Spleen (tissue), 7 donors: Measurements from ENCODE around the gene SWI5.

ENCODE experiments used
- CTCF ChIP-seq, 11 experiments: fragments of 200-600 bp in 7 of 11; fragments of 450-650 bp in 4 of 11; sonication (generic) in 4 of 11; IDR thresholded peaks in 8 of 11; conservative IDR thresholded peaks in 3 of 11; 1 replicate in 7 of 11; 2 replicates in 4 of 11; pipeline versions ENCODE4 v1.4.0 to v1.8.0; 2016 to 2021; ENCODE audit warnings: antibody characterized with exemption in 11 of 11, inconsistent platforms in 4 of 11, mild to moderate bottlenecking in 1 of 11
- POLR2A ChIP-seq, 3 donors: fragments of 450-650 bp; IDR thresholded peaks; one replicate each; pipeline ENCODE4 v1.5.1; 2017; ENCODE audit warnings: antibody characterized with exemption in 3 of 3, mild to moderate bottlenecking in 1 of 3
- donor health status: DM: no; HTN: no; CAD: no; lungs with moderate emphysema.
- donor health status: DM: no; HTN: no; CAD: no.
- donor health status: DM: no; HTN: no; CAD: no.

- no peak for TF ChIP-seq CTCF (IDR thresholded peaks at IDR 0.05 in 8 of 11, conservative IDR thresholded peaks at IDR 0.05 in 3 of 11)
- TF ChIP-seq POLR2A (IDR thresholded peaks at IDR 0.05), result no peak
Observed at GRCh38 chr9:128276574-128277270, 646 bp downstream of the SWI5 start.
